GM19328 (cell line): ENCODE measurements around the gene HABP4.

Experiments
- ATAC-seq: cut with Tn5 transposase; IDR thresholded peaks from one replicate; pipeline ENCODE4 v1.9.1; 2021; ENCODE audit warnings: mild to moderate bottlenecking, moderate library complexity; ENCODE audit not compliant: unreplicated experiment

Gene HABP4

GRCh38 chr9:96449845-96450612, at the start of gene HABP4:
Gene HABP4, plus strand, starts transcription at chr9:96450169. Its CDS starts 111 bp downstream, at chr9:96450280.
- ATAC-seq, result peak; percentile 97

GRCh38 chr9:96408409-96409280, 41.3 kb upstream of the HABP4 start:
- no peak for ATAC-seq

GRCh38 chr9:96411129-96411838, 38.7 kb upstream of the HABP4 start:
- ATAC-seq, result no peak

- no peak for ATAC-seq
Measured at GRCh38 chr9:96412174-96412913, 37.6 kb upstream of the HABP4 start.

- ATAC-seq, result no peak
Measured at GRCh38 chr9:96413302-96414221, 36.4 kb upstream of the HABP4 start.

GRCh38 chr9:96417051-96417586, 32.9 kb upstream of the HABP4 start:
- ATAC-seq, result peak; percentile 16

- peak; percentile 0 for ATAC-seq
Measured at GRCh38 chr9:96417661-96418082, 32.3 kb upstream of the HABP4 start.

GRCh38 chr9:96418083-96418919, 31.7 kb upstream of the HABP4 start, which contains the start of gene ZNF367:
Gene ZNF367, minus strand, starts transcription at chr9:96418370. Its CDS starts 338 bp downstream, at chr9:96418032.
- peak; percentile 64 for ATAC-seq

GRCh38 chr9:96418920-96419690, 30.9 kb upstream of the HABP4 start:
- ATAC-seq, result peak; percentile 34

- ATAC-seq, result no peak
Measured at GRCh38 chr9:96419691-96419969, 30.3 kb upstream of the HABP4 start.

- no peak for ATAC-seq
Measured at GRCh38 chr9:96420468-96421219, 29.3 kb upstream of the HABP4 start.

GRCh38 chr9:96423322-96423984, 26.5 kb upstream of the HABP4 start:
- ATAC-seq, result no peak

- ATAC-seq, result no peak
Measured at GRCh38 chr9:96423985-96424336, 26.0 kb upstream of the HABP4 start.

- ATAC-seq, result no peak
Measured at GRCh38 chr9:96425500-96426169, 24.3 kb upstream of the HABP4 start.

GRCh38 chr9:96429732-96430131, 20.2 kb upstream of the HABP4 start:
- ATAC-seq, result no peak

GRCh38 chr9:96430377-96430776, 19.6 kb upstream of the HABP4 start:
- no peak for ATAC-seq
